ENCODE results near the gene DNAJB12. TPM values are rescaled to one million over a fixed set of nuclear protein-coding genes. Genes with fewer than 3 reads are reported as not detected.

DNAJB12 gene
- total and polyA plus RNA-seq, 10 of the 15 experiments (the other 5 are each of a cell fraction or from before 2014, with no cell fraction given), result 4.6 to 31.6 (median 18.8) TPM

GRCh38 chr10:72315054-72315453, 39.7 kb downstream of the DNAJB12 start (continued):
- TF ChIP-seq, protein P1, sequence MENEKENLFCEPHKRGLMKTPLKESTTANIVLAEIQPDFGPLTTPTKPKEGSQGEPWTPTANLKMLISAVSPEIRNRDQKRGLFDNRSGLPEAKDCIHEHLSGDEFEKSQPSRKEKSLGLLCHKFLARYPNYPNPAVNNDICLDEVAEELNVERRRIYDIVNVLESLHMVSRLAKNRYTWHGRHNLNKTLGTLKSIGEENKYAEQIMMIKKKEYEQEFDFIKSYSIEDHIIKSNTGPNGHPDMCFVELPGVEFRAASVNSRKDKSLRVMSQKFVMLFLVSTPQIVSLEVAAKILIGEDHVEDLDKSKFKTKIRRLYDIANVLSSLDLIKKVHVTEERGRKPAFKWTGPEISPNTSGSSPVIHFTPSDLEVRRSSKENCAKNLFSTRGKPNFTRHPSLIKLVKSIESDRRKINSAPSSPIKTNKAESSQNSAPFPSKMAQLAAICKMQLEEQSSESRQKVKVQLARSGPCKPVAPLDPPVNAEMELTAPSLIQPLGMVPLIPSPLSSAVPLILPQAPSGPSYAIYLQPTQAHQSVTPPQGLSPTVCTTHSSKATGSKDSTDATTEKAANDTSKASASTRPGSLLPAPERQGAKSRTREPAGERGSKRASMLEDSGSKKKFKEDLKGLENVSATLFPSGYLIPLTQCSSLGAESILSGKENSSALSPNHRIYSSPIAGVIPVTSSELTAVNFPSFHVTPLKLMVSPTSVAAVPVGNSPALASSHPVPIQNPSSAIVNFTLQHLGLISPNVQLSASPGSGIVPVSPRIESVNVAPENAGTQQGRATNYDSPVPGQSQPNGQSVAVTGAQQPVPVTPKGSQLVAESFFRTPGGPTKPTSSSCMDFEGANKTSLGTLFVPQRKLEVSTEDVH (IDR thresholded peaks at IDR 0.05; ENCODE audit: low read depth, partially characterized antibody), result no peak
- TF ChIP-seq CBX3 (IDR thresholded peaks at IDR 0.05; ENCODE audit: borderline replicate concordance, low read depth) (no peak), MEF2B (IDR thresholded peaks at IDR 0.05; ENCODE audit: partially characterized antibody, poor library complexity, severe bottlenecking) (no peak), ZNF207 (IDR thresholded peaks at IDR 0.05; ENCODE audit: borderline replicate concordance) (no peak)

DNA sequence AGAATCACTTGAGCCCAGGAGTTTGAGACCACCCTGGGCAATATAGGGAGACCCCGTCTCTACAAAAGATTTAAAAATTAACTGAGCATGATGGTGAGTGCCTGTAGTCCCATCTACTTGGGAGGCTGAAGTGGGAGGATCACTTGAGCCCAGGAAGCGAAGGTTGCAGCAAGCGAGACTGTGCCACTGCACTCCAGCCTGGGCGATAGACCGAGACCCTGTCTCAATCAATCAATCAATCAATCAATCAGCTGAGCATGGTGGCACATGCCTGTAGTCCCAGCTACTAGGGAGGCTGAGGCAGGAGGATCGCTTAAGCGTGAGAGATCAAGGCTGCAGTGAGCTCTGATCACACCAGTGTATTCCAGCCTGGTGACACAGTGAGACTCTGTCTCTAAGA, 40.5 kb downstream of the DNAJB12 start:
- ATAC-seq, result no peak

More for the DNA sequence above, 40.5 kb downstream of the DNAJB12 start:
- Histone ChIP-seq H2AFZ (ENCODE audit: control insufficient read depth, low read depth, low read length) (no peak overlapping the region), H3K4me1 (ENCODE audit: control insufficient read depth, insufficient read depth, low read length) (peaks cover 20% of the 10 kb centered on the region), H3K27me3 (replicated peaks in 1 of 2; ENCODE audit: control insufficient read depth in 2 of 2, insufficient read depth in 2 of 2, low read length in 1 of 2) (no peaks in the 10 kb centered on the region), H3K9ac (ENCODE audit: control insufficient read depth, insufficient read depth, low read length) (no peak overlapping the region), H4K20me1 (ENCODE audit: control insufficient read depth, insufficient read depth) (no peaks in the 10 kb centered on the region), H3K27ac (ENCODE audit: control insufficient read depth, insufficient read depth) (no peak overlapping the region), H3K79me2 (ENCODE audit: control insufficient read depth, insufficient read depth, low read length) (peaks cover 8% of the 10 kb centered on the region), H3K9me3 (replicated peaks; ENCODE audit: control insufficient read depth, insufficient read depth, low read length) (no peaks in the 10 kb centered on the region), H3K4me2 (ENCODE audit: control insufficient read depth, insufficient read depth) (no peak overlapping the region), H3K4me3 (no peak overlapping the region), H3K36me3 (ENCODE audit: control insufficient read depth in 2 of 2, insufficient read depth in 2 of 2, low read length in 1 of 2) (no peaks in the 10 kb centered on the region)
- intact Hi-C loops (cut with micrococcal nuclease; ENCODE audit: unreplicated experiment) (no loop called here), in situ Hi-C loops (cut with MboI) (no loop called here)
- ChIA-PET RAD21 (ENCODE audit: unreplicated experiment) (no interaction called here), SMC1A (ENCODE audit: uncharacterized antibody, unreplicated experiment) (interaction anchor here (1.3 to 7.4 kb wide), 3 partner anchors 10 to 91 kb away, joined by 3 to 62 read pairs (median 6); no protein-coding TSS in a partner anchor), CTCF (interaction anchor here (1.7 kb wide), 1 partner anchor 20 kb away, joined by 3 read pairs; no protein-coding TSS in a partner anchor), POLR2A (interaction anchor here (1.3 to 1.8 kb wide), 3 partner anchors 12 to 17 kb away, joined by 3 to 6 read pairs (median 4); no protein-coding TSS in a partner anchor)
- 98% methylated on average over 7 of the region's 7 CpGs for WGBS (ENCODE audit: insufficient coverage, insufficient replicate concordance, low lambda C conversion rate, missing lambda C conversion rate)
- DNase-seq (ENCODE audit: low read depth, low spot score) (no peak), FAIRE-seq (no peak)
- no TSS peak for BruUV-seq (replicated peaks)
- no peak for TF ChIP-seq SREBF1 (IDR thresholded peaks at IDR 0.05; ENCODE audit: low read length)
- TF ChIP-seq SMC3 (IDR thresholded peaks at IDR 0.05; ENCODE audit: borderline replicate concordance, low read length), result no peak
- TF ChIP-seq ZBTB11 (CRISPR knock-in tag; IDR thresholded peaks at IDR 0.05), result no peak
- TF ChIP-seq MEF2B (IDR thresholded peaks at IDR 0.05; ENCODE audit: partially characterized antibody, poor library complexity, severe bottlenecking), result no peak
- TF ChIP-seq CBX5 (IDR thresholded peaks at IDR 0.05; ENCODE audit: low read depth), result no peak
- TF ChIP-seq, protein P2, sequence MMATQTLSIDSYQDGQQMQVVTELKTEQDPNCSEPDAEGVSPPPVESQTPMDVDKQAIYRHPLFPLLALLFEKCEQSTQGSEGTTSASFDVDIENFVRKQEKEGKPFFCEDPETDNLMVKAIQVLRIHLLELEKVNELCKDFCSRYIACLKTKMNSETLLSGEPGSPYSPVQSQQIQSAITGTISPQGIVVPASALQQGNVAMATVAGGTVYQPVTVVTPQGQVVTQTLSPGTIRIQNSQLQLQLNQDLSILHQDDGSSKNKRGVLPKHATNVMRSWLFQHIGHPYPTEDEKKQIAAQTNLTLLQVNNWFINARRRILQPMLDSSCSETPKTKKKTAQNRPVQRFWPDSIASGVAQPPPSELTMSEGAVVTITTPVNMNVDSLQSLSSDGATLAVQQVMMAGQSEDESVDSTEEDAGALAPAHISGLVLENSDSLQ (IDR thresholded peaks at IDR 0.05), result no peak
- no peak for TF ChIP-seq RCOR1 (conservative IDR thresholded peaks at IDR 0.05; ENCODE audit: low read depth, low read length)
- TF ChIP-seq NR2C1 (IDR thresholded peaks at IDR 0.05), result no peak
- no peak for TF ChIP-seq NBN (IDR thresholded peaks at IDR 0.05)
- no peak for TF ChIP-seq SPI1 (IDR thresholded peaks at IDR 0.05; ENCODE audit: borderline replicate concordance, insufficient read depth, low read depth, low read length)

All from GM12878 (cell line).